Activated naive CD4-positive, alpha-beta T cell treated with anti-CD3 and anti-CD28 coated beads for 36 hours (primary cell): ENCODE results near the gene IL36A. TPM values are rescaled to one million over a fixed set of nuclear protein-coding genes. Genes with fewer than 3 reads are reported as not detected.

ENCODE experiments used
- CTCF ChIA-PET: fragments of 350-600 bp; sonication (Branson Sonifier 250); formaldehyde crosslinking; loops from one replicate; lab custom pipeline; 2021; ENCODE audit warnings: antibody characterized with exemption; lab: Charles Lee
- DNase-seq: peaks from one replicate; pipeline ENCODE4 v3.0.0-alpha.2; 2020
- H3K27ac Mint-ChIP-seq: one replicate; pipeline ENCODE4 v1.8.0; 2021; ENCODE audit warnings: mild to moderate bottlenecking, mixed read lengths
- H3K27me3 Mint-ChIP-seq: one replicate; pipeline ENCODE4 v1.8.0; 2021; ENCODE audit warnings: low read depth, mixed read lengths
- H3K36me3 Mint-ChIP-seq: one replicate; pipeline ENCODE4 v1.8.0; 2021; ENCODE audit warnings: low read depth, mixed read lengths
- H3K4me1 Mint-ChIP-seq: one replicate; pipeline ENCODE4 v1.8.0; 2021; ENCODE audit warnings: low read depth, mixed read lengths
- H3K4me3 Mint-ChIP-seq: one replicate; pipeline ENCODE4 v1.8.0; 2021; ENCODE audit warnings: mild to moderate bottlenecking, moderate library complexity, mixed read lengths
- H3K9me3 Mint-ChIP-seq: one replicate; pipeline ENCODE4 v1.8.0; 2021; ENCODE audit warnings: mixed read lengths
- intact Hi-C: fragments of 100-400 bp; cut with micrococcal nuclease; formaldehyde crosslinking; loops from one replicate; pipeline ENCODE4 v1.15.1; 2023
- total RNA-seq, 2 experiments: library from RNA; stranded (reverse); gene quantifications; one replicate each; pipeline ENCODE4 v1.2.3, GENCODE V29; 2021

Gene IL36A
- total RNA-seq, 2 experiments from 2014 or later: not detected

DNA sequence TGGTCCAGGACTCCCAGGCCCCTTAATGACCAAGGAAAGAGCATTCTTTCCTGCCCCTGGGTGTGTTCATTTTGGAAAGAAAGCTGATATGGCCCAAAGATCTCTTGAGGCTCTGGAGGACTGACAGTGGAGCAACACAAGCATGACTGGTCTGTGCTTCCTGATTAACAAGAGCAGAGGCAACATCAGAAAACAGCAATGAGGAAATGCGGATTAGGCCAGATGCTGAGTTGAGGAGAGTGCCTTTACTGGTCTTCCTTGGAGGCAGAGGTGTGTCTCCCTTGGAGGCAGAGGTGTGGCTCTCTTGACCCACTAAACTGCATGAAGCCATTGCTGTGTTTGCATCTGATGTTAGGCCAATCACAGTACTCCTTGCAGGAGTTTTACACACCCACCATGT lies 27.5 kb downstream of the IL36A start:
- no peaks in the 10 kb centered on the region for H3K27me3 Mint-ChIP-seq
- intact Hi-C loops: no loop called here
- CTCF ChIA-PET: interaction anchor here (1.0 kb wide), 1 partner anchor 10 kb away, joined by 4 read pairs; no protein-coding TSS in a partner anchor
- no peaks in the 10 kb centered on the region for H3K4me1 Mint-ChIP-seq
- no peak for DNase-seq
- H3K27ac Mint-ChIP-seq: no peak overlapping the region
- no peak overlapping the region for H3K4me3 Mint-ChIP-seq
- no peaks in the 10 kb centered on the region for H3K9me3 Mint-ChIP-seq
- H3K36me3 Mint-ChIP-seq: no peaks in the 10 kb centered on the region

DNA sequence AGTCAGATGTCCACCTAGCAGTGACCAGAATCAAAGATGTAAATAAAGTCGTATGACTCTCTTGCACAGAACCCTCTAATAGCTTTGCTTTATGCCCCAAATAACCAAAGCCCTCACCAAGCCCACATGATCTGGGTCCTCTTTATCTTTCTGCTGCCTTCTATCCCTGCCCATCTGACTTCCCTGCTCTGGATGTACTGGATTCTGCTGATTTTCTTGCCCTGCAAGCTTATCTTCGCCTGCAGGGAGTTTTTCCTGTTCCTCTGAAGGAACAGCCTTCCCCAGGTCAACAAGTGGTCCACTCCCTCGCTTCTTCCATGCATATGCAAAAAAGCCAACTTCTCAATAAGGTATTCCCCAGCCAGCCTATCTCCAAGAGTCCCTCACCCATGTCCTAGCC lies 28.8 kb downstream of the IL36A start:
- Mint-ChIP-seq H3K4me3 (no peak overlapping the region), H3K4me1 (no peaks in the 10 kb centered on the region), H3K27ac (no peak overlapping the region), H3K36me3 (no peaks in the 10 kb centered on the region), H3K27me3 (no peaks in the 10 kb centered on the region), H3K9me3 (no peaks in the 10 kb centered on the region)
- CTCF ChIA-PET: no interaction called here
- no peak for DNase-seq
- intact Hi-C loops: no loop called here

DNA sequence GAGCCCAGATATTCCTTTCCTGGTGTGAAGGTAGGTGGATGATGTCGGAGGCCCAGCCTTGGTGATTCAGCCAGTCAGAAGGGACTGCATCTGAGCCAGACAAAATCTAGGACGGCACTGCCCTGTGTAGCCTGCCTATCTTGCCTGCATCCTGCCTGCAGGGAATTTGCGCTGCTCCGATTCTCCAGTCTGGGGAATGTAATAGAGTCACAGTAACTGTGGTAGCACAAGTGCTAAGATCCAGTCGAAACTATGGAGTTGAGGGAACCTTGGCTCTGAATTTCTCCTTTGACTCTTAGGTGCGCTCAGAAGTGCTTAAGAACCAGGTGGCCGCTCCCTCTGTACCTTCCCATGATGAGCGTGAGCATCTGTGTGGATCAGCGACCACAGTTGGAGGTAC lies 31.5 kb downstream of the IL36A start:
- CTCF ChIA-PET: no interaction called here
- no peaks in the 10 kb centered on the region for H3K36me3 Mint-ChIP-seq

DNA sequence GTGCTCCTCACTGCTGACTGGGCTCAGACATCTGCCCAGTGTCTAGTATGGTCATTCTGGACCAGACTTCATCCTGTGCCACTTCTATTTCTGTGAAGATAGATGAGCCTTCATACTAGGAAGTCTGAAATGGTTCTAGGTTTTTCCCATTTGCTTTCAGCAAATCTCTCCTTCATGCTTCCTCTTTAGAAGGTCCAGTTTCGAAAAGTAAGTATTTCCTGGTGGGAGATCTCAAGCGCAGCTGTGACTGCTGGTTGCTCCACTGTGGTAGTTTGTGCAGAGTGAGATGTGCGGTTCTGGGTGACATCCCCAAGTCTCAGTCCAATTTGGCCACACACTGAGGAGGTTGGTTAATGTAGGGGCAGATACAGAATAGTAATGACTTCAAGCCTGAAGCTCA lies 33.0 kb downstream of the IL36A start:
- peaks cover 2% of the 10 kb centered on the region for H3K9me3 Mint-ChIP-seq
- no peaks in the 10 kb centered on the region for H3K36me3 Mint-ChIP-seq
- no peak overlapping the region for H3K27ac Mint-ChIP-seq
- H3K4me1 Mint-ChIP-seq: no peaks in the 10 kb centered on the region
- intact Hi-C loops: no loop called here
- H3K27me3 Mint-ChIP-seq: no peaks in the 10 kb centered on the region
- DNase-seq: no peak
- no peak overlapping the region for H3K4me3 Mint-ChIP-seq
- CTCF ChIA-PET: no interaction called here

More for the DNA sequence above, 31.5 kb downstream of the IL36A start:
- Mint-ChIP-seq H3K27me3 (no peaks in the 10 kb centered on the region), H3K9me3 (no peaks in the 10 kb centered on the region), H3K27ac (no peak overlapping the region), H3K4me1 (no peaks in the 10 kb centered on the region), H3K4me3 (no peak overlapping the region)
- no peak for DNase-seq
- intact Hi-C loops: no loop called here

DNA sequence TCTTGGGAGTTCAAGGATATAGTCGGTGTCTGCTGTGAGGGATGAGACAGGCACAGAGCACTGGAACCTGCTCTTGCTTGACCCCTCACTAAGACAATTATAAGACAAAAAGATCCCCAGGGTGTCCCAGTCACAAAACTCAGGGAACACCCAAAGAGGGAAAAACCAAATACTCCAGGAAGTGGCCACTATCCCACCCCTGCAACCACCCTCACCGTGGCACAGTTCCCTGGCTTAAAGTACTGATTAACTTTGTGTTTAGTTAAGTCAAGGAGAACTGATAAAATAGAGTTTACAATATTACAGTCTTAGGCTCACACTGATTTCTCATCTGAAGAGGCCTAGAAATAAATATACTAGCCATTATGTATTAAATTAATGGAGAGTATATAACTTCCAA lies 33.9 kb downstream of the IL36A start:
- DNase-seq: no peak
- H3K4me1 Mint-ChIP-seq: no peaks in the 10 kb centered on the region
- peaks cover 2% of the 10 kb centered on the region for H3K9me3 Mint-ChIP-seq
- no peak overlapping the region for H3K27ac Mint-ChIP-seq
- intact Hi-C loops: no loop called here
- CTCF ChIA-PET: no interaction called here
- H3K27me3 Mint-ChIP-seq: no peaks in the 10 kb centered on the region
- H3K36me3 Mint-ChIP-seq: no peaks in the 10 kb centered on the region
- H3K4me3 Mint-ChIP-seq: no peak overlapping the region

DNA sequence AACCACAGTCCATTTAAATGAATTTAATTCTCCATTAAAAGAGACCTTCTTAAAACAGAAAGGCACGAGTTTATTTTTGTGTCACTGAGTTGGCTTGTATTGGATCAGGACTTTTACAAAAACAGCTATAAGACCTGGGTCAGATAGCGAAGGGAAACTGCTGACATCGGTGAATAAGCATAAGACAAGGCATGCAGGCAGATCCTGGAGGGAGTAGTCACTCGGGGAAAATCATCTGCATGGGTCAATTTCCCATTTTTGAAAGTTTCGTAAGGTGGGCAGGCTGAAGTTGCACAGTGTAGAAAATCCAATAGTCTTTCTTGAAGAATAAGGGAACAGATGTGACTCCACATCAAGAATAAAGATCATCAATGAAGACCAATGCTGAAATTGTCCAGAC lies 34.5 kb downstream of the IL36A start:
- Mint-ChIP-seq H3K27ac (no peak overlapping the region), H3K27me3 (no peaks in the 10 kb centered on the region), H3K4me1 (no peaks in the 10 kb centered on the region), H3K36me3 (no peaks in the 10 kb centered on the region), H3K4me3 (no peak overlapping the region), H3K9me3 (peaks cover 2% of the 10 kb centered on the region)
- intact Hi-C loops: no loop called here
- CTCF ChIA-PET: no interaction called here
- DNase-seq: no peak

DNA sequence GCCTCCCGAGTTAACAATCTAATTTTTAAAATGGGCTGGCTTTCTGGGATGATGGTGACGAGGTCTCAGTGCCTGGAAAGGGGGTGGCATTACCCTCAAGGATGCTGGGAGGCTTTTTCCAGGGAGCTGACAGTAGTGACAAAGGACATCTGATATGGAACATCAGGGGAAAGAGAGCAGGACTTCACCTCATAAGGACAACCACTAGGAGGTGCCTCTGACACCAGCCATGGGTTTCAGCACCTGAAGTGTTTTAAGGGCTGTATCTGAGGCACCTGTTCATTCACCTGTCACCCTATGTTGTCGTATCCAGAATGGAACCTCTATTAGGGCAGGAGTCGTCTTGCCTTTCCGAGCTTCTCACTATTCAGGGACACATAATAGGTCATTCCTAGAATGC lies 36.6 kb downstream of the IL36A start:
- no peaks in the 10 kb centered on the region for H3K36me3 Mint-ChIP-seq
- no peak overlapping the region for H3K27ac Mint-ChIP-seq
- DNase-seq: no peak
- H3K9me3 Mint-ChIP-seq: peaks cover 2% of the 10 kb centered on the region
- H3K4me1 Mint-ChIP-seq: no peaks in the 10 kb centered on the region
- CTCF ChIA-PET: no interaction called here
- intact Hi-C loops: no loop called here
- H3K4me3 Mint-ChIP-seq: no peak overlapping the region
- H3K27me3 Mint-ChIP-seq: no peaks in the 10 kb centered on the region

DNA sequence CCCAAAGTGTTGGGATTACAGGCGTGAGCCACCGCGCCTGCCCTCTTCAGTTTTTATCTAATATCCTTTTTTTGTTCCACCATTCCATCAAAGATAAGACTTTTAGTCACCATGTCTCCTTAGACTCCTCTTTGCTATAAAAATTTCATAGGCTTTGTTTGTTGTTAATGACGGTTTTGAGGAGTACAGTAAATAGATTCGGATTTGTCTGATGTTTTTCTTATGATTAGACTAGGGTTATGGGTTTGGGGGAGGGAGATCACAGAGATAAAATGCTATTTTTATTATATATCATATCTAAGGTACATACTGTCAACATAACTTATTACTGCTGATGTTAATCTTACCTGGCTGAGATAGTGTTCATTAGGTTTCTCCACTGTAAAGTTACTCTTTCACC lies 41.2 kb downstream of the IL36A start:
- Mint-ChIP-seq H3K4me3 (no peak overlapping the region), H3K27ac (no peak overlapping the region), H3K9me3 (peaks cover 3% of the 10 kb centered on the region), H3K36me3 (no peaks in the 10 kb centered on the region), H3K4me1 (no peaks in the 10 kb centered on the region), H3K27me3 (no peaks in the 10 kb centered on the region)
- DNase-seq: no peak
- CTCF ChIA-PET: no interaction called here
- intact Hi-C loops: no loop called here

DNA sequence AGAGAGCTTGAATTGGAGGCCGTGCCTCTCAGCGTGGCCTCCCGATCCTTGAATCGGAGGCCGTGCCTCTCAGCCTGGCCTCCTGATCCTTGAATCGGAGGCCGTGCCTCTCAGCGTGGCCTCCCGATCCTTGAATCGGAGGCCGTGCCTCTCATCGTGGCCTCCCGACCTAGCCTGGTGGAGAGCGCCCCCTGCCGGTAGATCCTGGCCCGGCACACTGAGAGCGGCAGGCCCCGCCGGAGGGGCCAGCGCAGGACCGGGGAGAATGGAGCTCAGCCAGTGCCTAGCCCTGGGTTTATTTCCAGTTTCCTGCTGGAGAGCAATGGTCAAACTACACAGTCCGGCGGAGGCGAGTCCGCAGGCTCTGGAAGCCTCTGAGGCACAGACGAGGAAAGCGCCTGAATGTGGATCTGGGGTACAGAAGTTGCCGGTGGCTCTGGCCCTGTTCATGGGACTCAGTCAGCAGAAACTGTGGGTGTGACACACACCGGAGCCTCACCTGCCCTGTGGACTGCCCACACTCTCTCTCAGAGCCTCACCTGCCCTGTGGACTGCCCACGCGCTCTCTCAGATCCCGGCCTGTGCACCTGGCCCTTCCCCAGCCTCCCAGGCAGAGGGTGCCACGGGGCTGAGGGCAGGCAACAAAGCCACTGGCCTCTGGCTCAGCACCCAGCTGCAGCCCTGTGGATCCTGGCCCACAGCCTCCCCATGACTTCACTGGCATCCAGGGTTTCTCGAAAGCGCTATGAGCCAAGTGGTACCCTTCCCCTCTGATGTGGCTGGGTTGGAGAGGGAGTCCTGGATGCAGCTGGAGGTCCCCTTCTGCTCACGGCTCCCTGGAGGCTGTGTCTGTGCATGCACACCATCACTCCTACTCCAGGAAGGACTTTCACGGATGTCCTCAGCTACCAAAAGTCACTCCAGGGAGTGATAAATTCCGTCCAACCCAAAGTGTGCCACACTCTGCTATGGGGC lies 45.9 kb downstream of the IL36A start:
- intact Hi-C loops: no loop called here
- Mint-ChIP-seq H3K36me3 (peaks cover 11% of the 10 kb centered on the region), H3K27me3 (no peaks in the 10 kb centered on the region), H3K4me1 (peaks cover 4% of the 10 kb centered on the region), H3K4me3 (no peak overlapping the region), H3K27ac (no peak overlapping the region), H3K9me3 (peaks cover 24% of the 10 kb centered on the region)
- CTCF ChIA-PET: interaction anchor here (0.8 to 1.2 kb wide), 4 partner anchors 39 to 302 kb away, joined by 3 read pairs; no protein-coding TSS in a partner anchor
- DNase-seq: no peak

DNA sequence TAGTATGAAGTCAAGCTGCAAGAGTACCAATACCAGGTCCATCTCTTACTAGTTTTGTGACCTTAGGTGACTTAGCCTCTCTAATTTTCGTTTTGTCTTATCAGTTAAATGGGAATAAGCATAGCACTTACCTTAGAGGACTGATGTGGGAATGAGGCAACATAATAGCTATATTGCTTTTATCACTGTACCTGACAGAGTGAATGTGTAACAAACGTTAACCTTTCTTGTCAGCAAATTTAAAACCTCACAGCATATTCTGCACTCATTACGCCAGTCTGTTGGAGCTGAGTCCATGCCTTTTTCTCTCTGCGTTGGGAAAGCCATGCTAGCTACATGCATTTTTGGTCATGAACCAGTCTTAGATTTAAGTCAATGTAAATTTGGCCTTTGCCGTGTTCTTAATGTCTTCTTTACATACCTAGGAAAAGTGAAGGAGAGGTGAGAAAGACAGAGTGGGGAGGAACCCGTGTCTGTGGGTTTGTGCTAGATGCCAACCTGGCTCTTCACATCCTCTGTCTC lies 47.2 kb downstream of the IL36A start, which contains the start of gene IL36B:
Gene IL36B (minus strand): TSS at position 472 of the 522 bp plus-strand sequence.
- Mint-ChIP-seq H3K4me3 (no peak within 1 kb of the TSS), H3K36me3 (peaks cover 13% of the 10 kb centered on the region), H3K27me3 (no peaks in the 10 kb centered on the region), H3K27ac (no peak within 1 kb of the TSS), H3K9me3 (peaks cover 27% of the 10 kb centered on the region), H3K4me1 (peaks cover 10% of the 10 kb centered on the region)
- DNase-seq: no peak
- intact Hi-C loops: no loop called here
- CTCF ChIA-PET: interaction anchor here (0.6 to 1.0 kb wide), 2 partner anchors 97 to 151 kb away, joined by 3 read pairs; no protein-coding TSS in a partner anchor

DNA sequence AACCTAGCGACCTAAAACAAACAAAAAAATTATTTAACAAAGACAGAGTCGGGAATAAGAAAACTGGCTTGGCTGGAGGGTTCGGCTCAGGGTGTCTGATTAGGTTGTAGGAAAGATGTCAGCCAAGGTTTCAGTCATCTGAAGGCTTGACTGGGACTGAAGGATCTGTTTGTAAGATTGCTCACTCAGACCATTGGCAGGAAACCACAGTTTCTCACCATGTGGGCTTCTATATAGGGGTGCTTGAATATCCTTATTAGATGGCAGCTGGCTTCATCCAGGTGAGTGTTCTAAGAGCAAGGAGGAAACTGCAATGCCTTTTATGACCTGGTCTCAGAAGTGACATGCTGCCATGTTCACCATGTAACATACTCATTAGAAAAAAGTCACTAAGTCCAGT lies 48.4 kb downstream of the IL36A start:
- Mint-ChIP-seq H3K27ac (no peak overlapping the region), H3K36me3 (peaks cover 13% of the 10 kb centered on the region)

DNA sequence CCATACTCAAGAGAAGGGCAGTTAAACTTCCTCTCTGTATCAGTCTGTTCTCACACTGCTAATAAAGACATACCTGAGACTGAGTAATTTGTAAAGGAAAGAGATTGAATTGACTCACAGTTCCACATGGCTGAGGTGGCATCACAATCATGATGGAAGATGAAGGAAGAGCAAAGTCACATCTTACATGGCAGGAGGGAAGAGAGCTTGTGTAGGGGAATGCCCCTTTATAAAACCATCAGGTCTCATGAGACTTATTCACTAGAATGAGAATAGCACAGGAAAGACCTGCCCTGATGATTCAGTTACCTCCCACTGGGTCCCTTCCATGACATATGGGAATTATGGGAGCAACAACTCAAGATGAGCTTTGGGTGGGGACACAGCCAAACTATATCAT lies 48.8 kb downstream of the IL36A start:
- Mint-ChIP-seq H3K36me3 (peaks cover 13% of the 10 kb centered on the region), H3K9me3 (peaks cover 27% of the 10 kb centered on the region), H3K4me3 (no peak overlapping the region), H3K27me3 (no peaks in the 10 kb centered on the region), H3K27ac (no peak overlapping the region), H3K4me1 (peaks cover 13% of the 10 kb centered on the region)
- intact Hi-C loops: no loop called here
- DNase-seq: no peak
- CTCF ChIA-PET: interaction anchor here (0.6 kb wide), 1 partner anchor 53 kb away, joined by 3 read pairs; no protein-coding TSS in a partner anchor

More for the DNA sequence above, 48.4 kb downstream of the IL36A start:
- DNase-seq: no peak
- Mint-ChIP-seq H3K4me1 (peaks cover 13% of the 10 kb centered on the region), H3K9me3 (peaks cover 27% of the 10 kb centered on the region), H3K4me3 (no peak overlapping the region), H3K27me3 (no peaks in the 10 kb centered on the region)
- intact Hi-C loops: no loop called here
- CTCF ChIA-PET: no interaction called here
